ENCODE measurements around the gene TBC1D7.

Gene TBC1D7

DNA sequence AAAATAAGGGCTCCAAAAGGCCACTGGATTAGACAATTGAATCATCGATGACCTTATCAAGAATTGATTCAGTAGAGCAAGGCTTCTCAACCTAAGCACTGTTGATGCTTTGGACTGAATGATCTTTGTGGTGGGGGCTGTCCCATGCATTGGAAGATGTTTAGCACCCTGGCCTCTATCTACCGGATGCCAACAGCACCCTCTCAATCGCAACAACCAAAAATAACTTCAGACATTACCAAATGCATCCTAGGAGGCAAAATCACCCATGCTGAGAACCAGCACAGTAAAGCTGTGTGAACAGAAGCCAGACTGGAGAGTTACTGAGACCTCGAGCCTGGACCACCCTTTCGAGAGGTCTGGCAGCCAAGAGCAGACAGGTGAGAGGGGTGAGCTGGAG, 67.5 kb downstream of the TBC1D7 start:
- no peaks in the 10 kb centered on the region for H3K36me3 ChIP-seq (ENCODE audit: control insufficient read depth in 2 of 2, insufficient read depth in 1 of 2, low read length in 2 of 2)
- CTCF ChIA-PET = interaction anchor here (0.6 kb wide), 2 partner anchors 67 to 971 kb away, joined by 3 read pairs; no protein-coding TSS in a partner anchor
- TF ChIP-seq, protein P1, sequence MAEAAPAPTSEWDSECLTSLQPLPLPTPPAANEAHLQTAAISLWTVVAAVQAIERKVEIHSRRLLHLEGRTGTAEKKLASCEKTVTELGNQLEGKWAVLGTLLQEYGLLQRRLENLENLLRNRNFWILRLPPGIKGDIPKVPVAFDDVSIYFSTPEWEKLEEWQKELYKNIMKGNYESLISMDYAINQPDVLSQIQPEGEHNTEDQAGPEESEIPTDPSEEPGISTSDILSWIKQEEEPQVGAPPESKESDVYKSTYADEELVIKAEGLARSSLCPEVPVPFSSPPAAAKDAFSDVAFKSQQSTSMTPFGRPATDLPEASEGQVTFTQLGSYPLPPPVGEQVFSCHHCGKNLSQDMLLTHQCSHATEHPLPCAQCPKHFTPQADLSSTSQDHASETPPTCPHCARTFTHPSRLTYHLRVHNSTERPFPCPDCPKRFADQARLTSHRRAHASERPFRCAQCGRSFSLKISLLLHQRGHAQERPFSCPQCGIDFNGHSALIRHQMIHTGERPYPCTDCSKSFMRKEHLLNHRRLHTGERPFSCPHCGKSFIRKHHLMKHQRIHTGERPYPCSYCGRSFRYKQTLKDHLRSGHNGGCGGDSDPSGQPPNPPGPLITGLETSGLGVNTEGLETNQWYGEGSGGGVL (tag by site-specific recombination; IDR thresholded peaks at IDR 0.05) = no peak
- TF ChIP-seq ZNF239 (tag by site-specific recombination; IDR thresholded peaks at IDR 0.05) (no peak), ZNF501 (tag by site-specific recombination; IDR thresholded peaks at IDR 0.05) (no peak), ZNF221 (tag by site-specific recombination; IDR thresholded peaks at IDR 0.05; ENCODE audit: borderline replicate concordance) (no peak), ZNF155 (tag by site-specific recombination; IDR thresholded peaks at IDR 0.05) (no peak), TRIM28 (IDR thresholded peaks at IDR 0.05; ENCODE audit: borderline replicate concordance, low read length) (no peak), ZNF837 (tag by site-specific recombination; IDR thresholded peaks at IDR 0.05) (no peak), ZNF274 (IDR thresholded peaks at IDR 0.05; ENCODE audit: low read length) (no peak), ZNF274 (tag by site-specific recombination; IDR thresholded peaks at IDR 0.05; ENCODE audit: borderline replicate concordance) (no peak), ZNF558 (tag by site-specific recombination; IDR thresholded peaks at IDR 0.05) (no peak), ZNF571 (tag by site-specific recombination; IDR thresholded peaks at IDR 0.05) (no peak), ZNF785 (tag by site-specific recombination; IDR thresholded peaks at IDR 0.05) (no peak), ZNF529 (tag by site-specific recombination; IDR thresholded peaks at IDR 0.05; ENCODE audit: insufficient replicate concordance) (no peak), ZNF544 (tag by site-specific recombination; IDR thresholded peaks at IDR 0.05) (no peak), ZNF548 (tag by site-specific recombination; IDR thresholded peaks at IDR 0.05) (no peak), ZFP37 (tag by site-specific recombination; IDR thresholded peaks at IDR 0.05) (no peak), ZNF561 (tag by site-specific recombination; IDR thresholded peaks at IDR 0.05; ENCODE audit: borderline replicate concordance) (no peak)
- TF ChIP-seq, protein P2, sequence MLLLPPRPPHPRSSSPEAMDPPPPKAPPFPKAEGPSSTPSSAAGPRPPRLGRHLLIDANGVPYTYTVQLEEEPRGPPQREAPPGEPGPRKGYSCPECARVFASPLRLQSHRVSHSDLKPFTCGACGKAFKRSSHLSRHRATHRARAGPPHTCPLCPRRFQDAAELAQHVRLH (tag by site-specific recombination; IDR thresholded peaks at IDR 0.05) = no peak
- TF ChIP-seq, protein P3, sequence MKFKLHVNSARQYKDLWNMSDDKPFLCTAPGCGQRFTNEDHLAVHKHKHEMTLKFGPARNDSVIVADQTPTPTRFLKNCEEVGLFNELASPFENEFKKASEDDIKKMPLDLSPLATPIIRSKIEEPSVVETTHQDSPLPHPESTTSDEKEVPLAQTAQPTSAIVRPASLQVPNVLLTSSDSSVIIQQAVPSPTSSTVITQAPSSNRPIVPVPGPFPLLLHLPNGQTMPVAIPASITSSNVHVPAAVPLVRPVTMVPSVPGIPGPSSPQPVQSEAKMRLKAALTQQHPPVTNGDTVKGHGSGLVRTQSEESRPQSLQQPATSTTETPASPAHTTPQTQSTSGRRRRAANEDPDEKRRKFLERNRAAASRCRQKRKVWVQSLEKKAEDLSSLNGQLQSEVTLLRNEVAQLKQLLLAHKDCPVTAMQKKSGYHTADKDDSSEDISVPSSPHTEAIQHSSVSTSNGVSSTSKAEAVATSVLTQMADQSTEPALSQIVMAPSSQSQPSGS (tag by site-specific recombination; IDR thresholded peaks at IDR 0.05; ENCODE audit: low read depth) = no peak
- TF ChIP-seq, protein P4, sequence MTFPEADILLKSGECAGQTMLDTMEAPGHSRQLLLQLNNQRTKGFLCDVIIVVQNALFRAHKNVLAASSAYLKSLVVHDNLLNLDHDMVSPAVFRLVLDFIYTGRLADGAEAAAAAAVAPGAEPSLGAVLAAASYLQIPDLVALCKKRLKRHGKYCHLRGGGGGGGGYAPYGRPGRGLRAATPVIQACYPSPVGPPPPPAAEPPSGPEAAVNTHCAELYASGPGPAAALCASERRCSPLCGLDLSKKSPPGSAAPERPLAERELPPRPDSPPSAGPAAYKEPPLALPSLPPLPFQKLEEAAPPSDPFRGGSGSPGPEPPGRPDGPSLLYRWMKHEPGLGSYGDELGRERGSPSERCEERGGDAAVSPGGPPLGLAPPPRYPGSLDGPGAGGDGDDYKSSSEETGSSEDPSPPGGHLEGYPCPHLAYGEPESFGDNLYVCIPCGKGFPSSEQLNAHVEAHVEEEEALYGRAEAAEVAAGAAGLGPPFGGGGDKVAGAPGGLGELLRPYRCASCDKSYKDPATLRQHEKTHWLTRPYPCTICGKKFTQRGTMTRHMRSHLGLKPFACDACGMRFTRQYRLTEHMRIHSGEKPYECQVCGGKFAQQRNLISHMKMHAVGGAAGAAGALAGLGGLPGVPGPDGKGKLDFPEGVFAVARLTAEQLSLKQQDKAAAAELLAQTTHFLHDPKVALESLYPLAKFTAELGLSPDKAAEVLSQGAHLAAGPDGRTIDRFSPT (tag by site-specific recombination; IDR thresholded peaks at IDR 0.05) = no peak
- H3K9me3 ChIP-seq (ENCODE audit: control insufficient read depth, insufficient read depth, low read depth, low read length) = no peaks in the 10 kb centered on the region
- no peaks in the 10 kb centered on the region for H3K4me1 ChIP-seq (ENCODE audit: control insufficient read depth, insufficient read depth, low read length)
- no peak overlapping the region for H3K4me3 ChIP-seq (ENCODE audit: low read depth, low read length)
- no peak overlapping the region for H3K27ac ChIP-seq (ENCODE audit: extremely low read depth, low read depth, low read length)
- POLR2A ChIA-PET = no interaction called here

DNA sequence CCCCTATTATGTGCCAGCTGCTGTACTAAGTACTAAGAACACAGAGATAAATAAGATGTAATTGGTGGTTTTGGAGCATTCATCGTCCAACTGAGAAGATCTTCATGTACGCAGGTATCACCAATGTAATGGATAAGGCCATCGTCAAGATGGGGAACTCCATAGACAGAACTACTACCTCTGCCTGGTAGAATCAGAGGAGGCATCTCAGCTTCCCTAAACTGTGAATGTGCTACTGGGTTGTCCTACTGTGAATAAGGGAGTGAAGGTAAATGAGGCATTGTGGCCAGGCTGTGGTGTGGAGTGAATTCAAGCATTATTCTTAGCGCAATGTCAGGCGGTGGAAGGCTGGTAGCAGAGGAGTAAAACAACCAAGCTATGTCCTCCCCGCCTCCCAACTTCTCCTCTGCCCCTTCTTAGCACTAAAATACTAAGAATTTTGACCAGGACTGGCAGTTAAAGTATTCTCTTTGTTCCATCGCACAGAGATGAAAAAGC, 68.2 kb downstream of the TBC1D7 start:
- POLR2A ChIA-PET = no interaction called here
- TF ChIP-seq, protein P1 (tag by site-specific recombination; IDR thresholded peaks at IDR 0.05) = no peak
- no peak for TF ChIP-seq ZNF114 (tag by site-specific recombination; IDR thresholded peaks at IDR 0.05)
- no peak for TF ChIP-seq WT1 (tag by site-specific recombination; IDR thresholded peaks at IDR 0.05)
- TF ChIP-seq ZNF140 (tag by site-specific recombination; IDR thresholded peaks at IDR 0.05) = no peak
- no peak for TF ChIP-seq ZNF302 (tag by site-specific recombination; IDR thresholded peaks at IDR 0.05; ENCODE audit: low read depth)
- no peak for TF ChIP-seq HOXA7 (CRISPR knock-in tag; IDR thresholded peaks at IDR 0.05; ENCODE audit: borderline replicate concordance)
- no peak for TF ChIP-seq ZNF391 (tag by site-specific recombination; IDR thresholded peaks at IDR 0.05; ENCODE audit: borderline replicate concordance, low read depth)
- no peak for TF ChIP-seq ZNF830 (tag by site-specific recombination; IDR thresholded peaks at IDR 0.05; ENCODE audit: low read depth)
- no peak for TF ChIP-seq ZNF19 (tag by site-specific recombination; IDR thresholded peaks at IDR 0.05; ENCODE audit: low read depth)
- TF ChIP-seq ZNF629 (tag by site-specific recombination; IDR thresholded peaks at IDR 0.05) = no peak
- no peak for TF ChIP-seq ZNF530 (tag by site-specific recombination; IDR thresholded peaks at IDR 0.05; ENCODE audit: low read depth)
- TF ChIP-seq ZNF785 (tag by site-specific recombination; IDR thresholded peaks at IDR 0.05) = no peak

More for the DNA sequence above, 68.2 kb downstream of the TBC1D7 start:
- Histone ChIP-seq H3K36me3 (ENCODE audit: control insufficient read depth in 2 of 2, insufficient read depth in 1 of 2, low read length in 2 of 2) (no peaks in the 10 kb centered on the region), H3K4me3 (ENCODE audit: low read depth, low read length) (no peak overlapping the region), H3K27ac (ENCODE audit: extremely low read depth, low read depth, low read length) (no peak overlapping the region), H3K9me3 (ENCODE audit: control insufficient read depth, insufficient read depth, low read depth, low read length) (no peaks in the 10 kb centered on the region), H3K4me1 (ENCODE audit: control insufficient read depth, insufficient read depth, low read length) (no peaks in the 10 kb centered on the region)
- CTCF ChIA-PET = interaction anchor here (0.7 kb wide), 1 partner anchor 67 kb away, joined by 3 read pairs; no protein-coding TSS in a partner anchor

Data from HEK293 (cell line).